Fibroblast of lung (primary cell): ENCODE results near the gene ORC3. TPM values are rescaled to one million over a fixed set of nuclear protein-coding genes. Genes with fewer than 3 reads are reported as not detected.

Experiments used
- DNase-seq, 2 donors: peaks; one replicate each; pipeline versions ENCODE4 v3.0.0 to v3.0.0-alpha.2; 2010; ENCODE audit warnings: low read depth in 2 of 2
- H2AFZ ChIP-seq: 2 replicates; pipeline ENCODE4 v1.5.1; 2012; ENCODE audit warnings: low read length, control low read depth, inconsistent platforms
- H3K27ac ChIP-seq: 2 replicates; pipeline ENCODE4 v1.5.1; 2011; ENCODE audit warnings: low read length, control low read depth; ENCODE audit not compliant: insufficient read depth
- H3K27me3 ChIP-seq: 2 replicates; pipeline ENCODE4 v1.5.1; 2011; ENCODE audit warnings: mild to moderate bottlenecking, low read length; ENCODE audit not compliant: control insufficient read depth, insufficient read depth
- H3K36me3 ChIP-seq: 2 replicates; pipeline ENCODE4 v1.5.1; 2011; ENCODE audit warnings: low read length; ENCODE audit not compliant: control insufficient read depth, insufficient read depth
- H3K4me1 ChIP-seq: 2 replicates; pipeline ENCODE4 v1.5.1; 2011; ENCODE audit warnings: low read length; ENCODE audit not compliant: control insufficient read depth, insufficient read depth; ENCODE audit errors: extremely low read depth
- H3K4me2 ChIP-seq: 2 replicates; pipeline ENCODE4 v1.5.1; 2011; ENCODE audit warnings: low read length, control low read depth; ENCODE audit not compliant: insufficient read depth; ENCODE audit errors: extremely low read depth
- H3K4me3 ChIP-seq, 4 experiments: fragments of 200-600 bp in 1 of 4; sonication (generic) in 1 of 4; replicated peaks in 1 of 4; 2 replicates each; pipeline ENCODE4 v1.5.1; 2011 to 2016; ENCODE audit warnings: low read length in 4 of 4, low read depth in 3 of 4, mild to moderate bottlenecking in 3 of 4, control low read depth in 2 of 4, inconsistent platforms in 1 of 4, mixed read lengths in 1 of 4; ENCODE audit not compliant: insufficient read depth in 1 of 4; ENCODE audit errors: control extremely low read depth in 1 of 4
- H3K79me2 ChIP-seq: 2 replicates; pipeline ENCODE4 v1.5.1; 2012; ENCODE audit warnings: mild to moderate bottlenecking, low read length, inconsistent platforms; ENCODE audit not compliant: control insufficient read depth, insufficient read depth
- H3K9ac ChIP-seq: 2 replicates; pipeline ENCODE4 v1.5.1; 2011; ENCODE audit warnings: mild to moderate bottlenecking, low read length, control low read depth; ENCODE audit not compliant: insufficient read depth
- H3K9me3 ChIP-seq: 2 replicates; pipeline ENCODE4 v1.5.1; 2012; ENCODE audit warnings: low read depth, low read length; ENCODE audit not compliant: control insufficient read depth, insufficient read depth
- H4K20me1 ChIP-seq: 2 replicates; pipeline ENCODE4 v1.5.1; 2011; ENCODE audit warnings: low read length; ENCODE audit not compliant: control insufficient read depth, insufficient read depth; ENCODE audit errors: extremely low read depth
- EZH2 ChIP-seq: IDR thresholded peaks from 2 replicates; pipeline ENCODE4 v1.5.1; 2012; ENCODE audit warnings: low read length, control low read depth, mild to moderate bottlenecking; ENCODE audit errors: missing control alignments
- polyA plus RNA-seq, 2 donors: library from polyadenylated mRNA; depleted of rRNA in 1 of 2; stranded (reverse) in 1 of 2; unstranded in 1 of 2; fragments of >200 nt; gene quantifications; 2 replicates each; pipeline ENCODE4 v1.2.1, GENCODE V29; 2011 to 2012; ENCODE audit warnings: missing spikeins in 1 of 2
- total RNA-seq: library from RNA; depleted of rRNA; stranded (reverse); fragments of >200 nt; gene quantifications from 2 replicates; pipeline ENCODE4 v1.2.1, GENCODE V29; 2014
- TF ChIP-seq, protein P1 (sequence below), 2 donors: IDR thresholded peaks in 1 of 2; conservative IDR thresholded peaks in 1 of 2; 1 replicate in 1 of 2; 2 replicates in 1 of 2; pipeline ENCODE4 v1.5.1; 2011 to 2012; ENCODE audit warnings: low read length in 2 of 2, control low read depth in 1 of 2, inconsistent platforms in 1 of 2, low read depth in 1 of 2, mild to moderate bottlenecking in 1 of 2

ORC3 gene
- total and polyA plus RNA-seq, 2 donors (not counting 1 experiment from before 2014, with no cell fraction given), result 23.8 to 37.9 TPM

DNA sequence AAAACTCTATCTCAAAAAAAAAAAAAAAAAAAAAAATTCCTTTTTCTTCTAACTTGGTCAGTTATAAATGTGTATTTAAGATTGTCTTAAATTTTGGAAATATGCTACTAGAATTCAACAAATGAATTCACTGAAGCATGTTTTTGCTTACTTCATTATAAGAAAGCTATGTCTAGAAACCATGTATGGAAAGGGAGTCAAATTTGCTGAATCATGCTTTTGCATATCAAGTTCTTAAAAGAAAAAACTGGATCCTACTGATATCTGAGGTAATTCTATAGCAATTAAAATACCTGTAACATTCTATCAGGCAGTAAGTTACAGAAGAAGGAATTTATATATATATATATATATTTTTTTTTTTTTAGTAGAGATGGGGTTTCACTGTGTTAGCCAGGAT is 84.4 kb downstream of the ORC3 start:
- no peak for DNase-seq
- H3K4me2 ChIP-seq, result no peak overlapping the region
- H2AFZ ChIP-seq, result no peak overlapping the region
- H3K9ac ChIP-seq, result no peak overlapping the region
- H3K9me3 ChIP-seq, result no peaks in the 10 kb centered on the region
- peaks cover 3% of the 10 kb centered on the region for H3K79me2 ChIP-seq
- H3K27ac ChIP-seq, result no peak overlapping the region
- H4K20me1 ChIP-seq, result no peaks in the 10 kb centered on the region
- H3K4me3 ChIP-seq, result no peak overlapping the region
- peaks cover 6% of the 10 kb centered on the region for H3K36me3 ChIP-seq
- no peak for TF ChIP-seq EZH2
- TF ChIP-seq, protein P1, sequence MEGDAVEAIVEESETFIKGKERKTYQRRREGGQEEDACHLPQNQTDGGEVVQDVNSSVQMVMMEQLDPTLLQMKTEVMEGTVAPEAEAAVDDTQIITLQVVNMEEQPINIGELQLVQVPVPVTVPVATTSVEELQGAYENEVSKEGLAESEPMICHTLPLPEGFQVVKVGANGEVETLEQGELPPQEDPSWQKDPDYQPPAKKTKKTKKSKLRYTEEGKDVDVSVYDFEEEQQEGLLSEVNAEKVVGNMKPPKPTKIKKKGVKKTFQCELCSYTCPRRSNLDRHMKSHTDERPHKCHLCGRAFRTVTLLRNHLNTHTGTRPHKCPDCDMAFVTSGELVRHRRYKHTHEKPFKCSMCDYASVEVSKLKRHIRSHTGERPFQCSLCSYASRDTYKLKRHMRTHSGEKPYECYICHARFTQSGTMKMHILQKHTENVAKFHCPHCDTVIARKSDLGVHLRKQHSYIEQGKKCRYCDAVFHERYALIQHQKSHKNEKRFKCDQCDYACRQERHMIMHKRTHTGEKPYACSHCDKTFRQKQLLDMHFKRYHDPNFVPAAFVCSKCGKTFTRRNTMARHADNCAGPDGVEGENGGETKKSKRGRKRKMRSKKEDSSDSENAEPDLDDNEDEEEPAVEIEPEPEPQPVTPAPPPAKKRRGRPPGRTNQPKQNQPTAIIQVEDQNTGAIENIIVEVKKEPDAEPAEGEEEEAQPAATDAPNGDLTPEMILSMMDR (conservative IDR thresholded peaks at IDR 0.05 in 1 of 2, IDR thresholded peaks at IDR 0.05 in 1 of 2; ENCODE audit: low read depth in 1 of 2, low read length in 2 of 2), result no peak
- H3K27me3 ChIP-seq, result no peaks in the 10 kb centered on the region
- H3K4me1 ChIP-seq, result no peaks in the 10 kb centered on the region

DNA sequence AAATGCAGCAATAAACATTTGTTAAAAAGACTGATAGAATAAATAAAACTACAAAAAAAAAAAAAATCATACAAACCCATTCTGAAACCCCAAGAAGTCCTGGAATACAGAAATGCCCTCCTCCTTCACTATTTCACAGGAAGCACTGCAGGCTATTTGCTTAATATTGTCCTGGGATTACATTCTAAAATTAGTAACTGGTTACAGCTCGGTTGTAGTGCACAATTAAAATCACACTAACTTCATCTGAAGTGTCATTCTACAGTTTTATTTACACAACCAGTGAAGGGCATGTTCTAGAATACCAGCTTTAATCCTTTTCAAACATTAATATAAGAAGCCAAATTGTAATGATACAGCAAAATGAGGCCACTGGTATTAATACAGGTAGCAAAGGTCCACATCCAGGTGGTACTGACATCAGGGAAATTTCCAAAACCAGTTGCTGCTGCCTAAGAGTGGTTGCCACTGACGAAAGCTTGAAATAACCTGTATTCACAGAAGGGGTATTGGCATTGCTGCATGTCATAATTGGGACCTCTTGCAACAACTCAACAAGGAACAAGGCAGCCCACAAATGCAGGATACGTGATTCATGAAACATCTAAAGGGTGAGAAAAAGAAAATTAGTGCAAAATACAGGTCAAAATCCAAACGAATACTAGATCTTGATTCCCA is 85.2 kb downstream of the ORC3 start:
- no peak overlapping the region for H3K9ac ChIP-seq
- TF ChIP-seq, protein P1 (conservative IDR thresholded peaks at IDR 0.05 in 1 of 2, IDR thresholded peaks at IDR 0.05 in 1 of 2; ENCODE audit: low read depth in 1 of 2, low read length in 2 of 2), result no peak
- no peaks in the 10 kb centered on the region for H3K9me3 ChIP-seq
- H3K27ac ChIP-seq, result no peak overlapping the region
- H3K4me2 ChIP-seq, result no peak overlapping the region
- H3K36me3 ChIP-seq, result peaks cover 4% of the 10 kb centered on the region
- no peaks in the 10 kb centered on the region for H4K20me1 ChIP-seq
- H3K27me3 ChIP-seq, result no peaks in the 10 kb centered on the region
- H3K79me2 ChIP-seq, result peaks cover 11% of the 10 kb centered on the region
- H2AFZ ChIP-seq, result no peak overlapping the region
- H3K4me3 ChIP-seq, result no peak overlapping the region
- no peak for DNase-seq
- H3K4me1 ChIP-seq, result no peaks in the 10 kb centered on the region

DNA sequence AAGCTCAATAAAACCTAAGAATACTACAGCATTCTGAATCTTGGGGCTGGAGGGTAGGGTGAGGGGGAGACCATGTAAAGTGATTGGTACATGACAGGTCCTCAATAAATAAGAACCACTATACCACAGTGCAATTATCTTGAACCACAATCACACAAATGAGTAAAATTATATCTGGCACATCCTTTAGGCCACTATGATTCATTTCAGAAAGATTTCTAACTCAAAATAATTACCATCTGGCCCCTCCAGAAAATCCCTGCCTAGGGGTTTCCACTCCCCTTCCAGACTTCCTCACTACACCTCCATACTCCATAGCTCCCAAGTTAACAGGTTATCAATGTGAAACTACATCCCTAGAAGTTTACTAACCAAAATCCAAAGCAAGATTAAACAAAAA is 92.4 kb downstream of the ORC3 start:
- Histone ChIP-seq H2AFZ (no peak overlapping the region), H3K4me2 (peak overlapping the region; percentile 28), H4K20me1 (peaks cover 2% of the 10 kb centered on the region), H3K27ac (no peak overlapping the region), H3K79me2 (peaks cover 81% of the 10 kb centered on the region), H3K9ac (no peak overlapping the region), H3K27me3 (no peaks in the 10 kb centered on the region), H3K9me3 (no peaks in the 10 kb centered on the region), H3K4me1 (peaks cover 4% of the 10 kb centered on the region), H3K36me3 (peaks cover 4% of the 10 kb centered on the region), H3K4me3 (no peak overlapping the region)
- peak in 1 of 2 donors; percentile 56 for DNase-seq
- no peak for TF ChIP-seq EZH2
- TF ChIP-seq, protein P1 (conservative IDR thresholded peaks at IDR 0.05 in 1 of 2, IDR thresholded peaks at IDR 0.05 in 1 of 2; ENCODE audit: low read depth in 1 of 2, low read length in 2 of 2), result no peak
